ENCODE data around the gene CFAP97D1. TPM values are rescaled to one million over a fixed set of nuclear protein-coding genes. Genes with fewer than 3 reads are reported as not detected.

The CFAP97D1 gene
- total and polyA plus RNA-seq, 4 donors = 0.01 to 0.06 (median 0.02) TPM; not detected in 1

DNA sequence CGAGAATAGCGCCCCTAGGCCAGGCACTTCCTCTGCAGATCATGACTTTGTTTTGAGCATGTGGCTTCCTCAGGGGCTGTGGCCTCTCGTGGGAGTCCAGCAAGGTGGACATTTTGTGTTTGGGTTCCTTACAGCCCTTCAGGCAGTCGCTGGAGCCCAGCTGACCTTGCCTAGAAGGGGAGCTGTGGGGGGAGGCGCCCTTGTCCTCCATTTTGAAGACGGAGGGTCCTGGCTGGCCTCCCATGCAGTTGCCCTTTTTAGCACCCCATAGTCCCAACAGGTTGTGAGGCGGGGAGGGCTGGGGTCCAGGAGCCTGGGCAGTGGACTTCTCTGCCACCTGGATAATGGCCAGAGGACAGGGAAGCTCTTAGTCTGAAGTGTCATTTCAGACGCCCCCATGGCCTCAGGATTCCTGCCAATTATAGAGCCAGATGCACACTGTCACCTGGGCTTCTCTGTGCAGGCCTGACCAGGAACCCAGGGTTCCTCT is 23.0 kb upstream of the CFAP97D1 start:
- 81 to 83% methylated on average over 8 of the region's 8 CpGs for WGBS, 2 donors
- no peak overlapping the region for H3K27ac ChIP-seq (ENCODE audit: low read depth in 1 of 2, low read length in 1 of 2)
- no peaks in the 10 kb centered on the region for H3K36me3 ChIP-seq (ENCODE audit: control insufficient read depth in 4 of 4, insufficient read depth in 4 of 4, low read length in 4 of 4)
- no peak for DNase-seq
- TF ChIP-seq CTCF (IDR thresholded peaks at IDR 0.05; ENCODE audit: control extremely low read depth, extremely low read depth) = no peak
- peaks cover 0 to 6% (median 0%) of the 10 kb centered on the region in 5 donors for H3K4me1 ChIP-seq (ENCODE audit: control insufficient read depth in 5 of 5, insufficient read depth in 5 of 5, low read length in 5 of 5)
- peaks cover 0 to 4% (median 0%) of the 10 kb centered on the region in 4 donors for H3K9me3 ChIP-seq (ENCODE audit: control insufficient read depth in 4 of 4, insufficient read depth in 3 of 4, low read length in 3 of 4)
- no peak for ATAC-seq (ENCODE audit: insufficient read depth, low FRiP score)
- H3K27me3 ChIP-seq (ENCODE audit: control insufficient read depth in 3 of 3, insufficient read depth in 3 of 3, low read length in 2 of 3) = peaks cover 0 to 26% (median 15%) of the 10 kb centered on the region in 3 donors
- no peak overlapping the region for H3K4me3 ChIP-seq
- no peak overlapping the region for H3K9ac ChIP-seq (ENCODE audit: insufficient read depth in 1 of 2, low read length in 2 of 2)

GRCh38 chr17:43758086-43758485 is 22.1 kb upstream of the CFAP97D1 start:
- H3K9ac ChIP-seq (ENCODE audit: insufficient read depth in 1 of 2, low read length in 2 of 2) = no peak overlapping the region
- no peak overlapping the region for H3K27ac ChIP-seq (ENCODE audit: low read depth in 1 of 2, low read length in 1 of 2)

GRCh38 chr17:43758497-43759174 is 21.6 kb upstream of the CFAP97D1 start, which contains the start of gene SOST:
Gene SOST (minus strand): TSS chr17:43758791. CDS start chr17:43758741, 50 bp downstream.
- no peak within 1 kb of the TSS for H3K4me3 ChIP-seq
- WGBS, 2 donors = 87 to 90% methylated on average over 24 of the region's 24 CpGs
- H3K36me3 ChIP-seq (ENCODE audit: control insufficient read depth in 4 of 4, insufficient read depth in 4 of 4, low read length in 4 of 4) = no peaks in the 10 kb centered on the region
- H3K27ac ChIP-seq (ENCODE audit: low read depth in 1 of 2, low read length in 1 of 2) = no peak within 1 kb of the TSS
- TF ChIP-seq CTCF (IDR thresholded peaks at IDR 0.05; ENCODE audit: control extremely low read depth, extremely low read depth) = no peak
- ATAC-seq (ENCODE audit: insufficient read depth, low FRiP score) = no peak
- peaks cover 0 to 21% (median 11%) of the 10 kb centered on the region in 3 donors for H3K27me3 ChIP-seq (ENCODE audit: control insufficient read depth in 3 of 3, insufficient read depth in 3 of 3, low read length in 2 of 3)
- H3K9me3 ChIP-seq (ENCODE audit: control insufficient read depth in 4 of 4, insufficient read depth in 3 of 4, low read length in 3 of 4) = peaks cover 0 to 4% (median 0%) of the 10 kb centered on the region in 4 donors
- peaks cover 0 to 6% (median 0%) of the 10 kb centered on the region in 5 donors for H3K4me1 ChIP-seq (ENCODE audit: control insufficient read depth in 5 of 5, insufficient read depth in 5 of 5, low read length in 5 of 5)
- H3K9ac ChIP-seq (ENCODE audit: insufficient read depth in 1 of 2, low read length in 2 of 2) = no peak within 1 kb of the TSS
- no peak for DNase-seq

More at GRCh38 chr17:43758086-43758485, 22.1 kb upstream of the CFAP97D1 start:
- Histone ChIP-seq H3K36me3 (ENCODE audit: control insufficient read depth in 4 of 4, insufficient read depth in 4 of 4, low read length in 4 of 4) (no peaks in the 10 kb centered on the region), H3K4me3 (no peak overlapping the region), H3K9me3 (ENCODE audit: control insufficient read depth in 4 of 4, insufficient read depth in 3 of 4, low read length in 3 of 4) (peaks cover 0 to 4% (median 0%) of the 10 kb centered on the region in 4 donors), H3K27me3 (ENCODE audit: control insufficient read depth in 3 of 3, insufficient read depth in 3 of 3, low read length in 2 of 3) (peaks cover 0 to 26% (median 11%) of the 10 kb centered on the region in 3 donors), H3K4me1 (ENCODE audit: control insufficient read depth in 5 of 5, insufficient read depth in 5 of 5, low read length in 5 of 5) (peaks cover 0 to 6% (median 0%) of the 10 kb centered on the region in 5 donors)
- TF ChIP-seq CTCF (IDR thresholded peaks at IDR 0.05; ENCODE audit: control extremely low read depth, extremely low read depth) = no peak
- no peak for DNase-seq
- 86 to 92% methylated on average over 6 of the region's 6 CpGs for WGBS, 2 donors
- no peak for ATAC-seq (ENCODE audit: insufficient read depth, low FRiP score)

Data from lung (tissue), 12 donors.